Left lung (tissue), 14 donors: ENCODE results near the gene COL25A1. TPM values are rescaled to one million over a fixed set of nuclear protein-coding genes. Genes with fewer than 3 reads are reported as not detected.

Experiments
- ATAC-seq: fragments of 200-7000 bp; cut with Tn5 transposase; one replicate; pipeline ENCODE4 v1.9.1; 2020; ENCODE audit warnings: moderate library complexity
- DNase-seq, 4 donors: peaks; one replicate each; pipeline ENCODE4 v3.0.0-alpha.2; 2013 to 2020
- H3K27ac ChIP-seq, 2 donors: fragments of 200-600 bp; sonication (generic) in 1 of 2; one replicate each; pipeline versions ENCODE4 v1.5.0 to v1.8.0; 2020 to 2021
- H3K27me3 ChIP-seq, 2 donors: fragments of 200-600 bp; sonication (generic) in 1 of 2; one replicate each; pipeline versions ENCODE4 v1.5.0 to v1.8.0; 2020 to 2021
- H3K36me3 ChIP-seq, 2 donors: fragments of 200-600 bp; sonication (generic) in 1 of 2; one replicate each; pipeline versions ENCODE4 v1.5.0 to v1.8.0; 2020 to 2021
- H3K4me1 ChIP-seq, 2 donors: fragments of 200-600 bp; one replicate each; pipeline ENCODE4 v1.8.0; 2021
- H3K4me3 ChIP-seq, 2 donors: fragments of 200-600 bp; sonication (generic) in 1 of 2; one replicate each; pipeline versions ENCODE4 v1.5.0 to v1.8.0; 2020 to 2021; ENCODE audit warnings: mild to moderate bottlenecking in 1 of 2
- H3K9me3 ChIP-seq, 2 donors: fragments of 200-600 bp; sonication (generic) in 1 of 2; one replicate each; pipeline versions ENCODE4 v1.5.0 to v1.8.0; 2020 to 2021
- CTCF ChIP-seq, 2 donors: fragments of 200-600 bp; sonication (generic) in 1 of 2; IDR thresholded peaks; one replicate each; pipeline versions ENCODE4 v1.5.0 to v1.8.0; 2021; ENCODE audit warnings: antibody characterized with exemption in 2 of 2
- intact Hi-C, 2 donors: fragments of 100-400 bp; cut with DNase I; formaldehyde crosslinking; loops; one replicate each; pipeline versions ENCODE4 v1.11.2 to v1.14.2; 2022
- long read RNA-seq, 12 donors: library from polyadenylated mRNA in 2 of 12; unstranded in 2 of 12; transcript quantifications; one replicate each; pipeline ENCODE4 v2.0.0 and lab custom pipeline, GENCODE V29; 2019 to 2026
- polyA plus RNA-seq, 6 donors: library from polyadenylated mRNA; unstranded; fragments of 120-200 nt; gene quantifications; one replicate each; pipeline ENCODE4 v1.2.1, GENCODE V29; 2013; ENCODE audit not compliant: insufficient read length in 6 of 6
- total RNA-seq, 2 donors: library from RNA; stranded (reverse); fragmentation: NEBNext Ultra II Directional; extraction: Animal tissue kit (Norgen Biotek cat#: 25700); gene quantifications; one replicate each; pipeline ENCODE4 v1.2.1, GENCODE V29; 2021
- donor health status: DM: no; HTN: yes; CAD: no.
- donor health status: DM: no; HTN: no; CAD: no.

COL25A1 gene
- total RNA-seq, result under 1 TPM; 0.13 to 0.82 TPM
- polyA plus RNA-seq, result 1 to 10 TPM; 1.2 to 1.8 (median 1.4) TPM
- long read RNA-seq, donor 1, result 0 reads
- long read RNA-seq, donor 2, result 0 reads
- long read RNA-seq, donor 3, result 0 reads
- long read RNA-seq, donor 4, result 0 reads
- long read RNA-seq, donor 5, result 0 reads
- long read RNA-seq, donor 6, result 0 reads
- long read RNA-seq, donor 7, result 0 reads
- long read RNA-seq, donor 8, result 0 reads
- long read RNA-seq, donor 9, result 0 reads
- long read RNA-seq, donor 10, result 0 reads
- long read RNA-seq, donor 11, result 0 reads
- long read RNA-seq, donor 12, result 0 reads

GRCh38 chr4:109302361-109303139 is at the start of gene COL25A1:
Gene COL25A1, minus strand, starts transcription at chr4:109302658.
- H3K36me3 ChIP-seq, result no peaks in the 10 kb centered on the region
- intact Hi-C loops, result no loop called here

GRCh38 chr4:109350121-109350520 is 47.7 kb upstream of the COL25A1 start:
- peaks cover 0 to 19% of the 10 kb centered on the region in 2 donors for H3K9me3 ChIP-seq
- H3K27ac ChIP-seq, result no peak overlapping the region
- no peak for DNase-seq
- no peak for ATAC-seq
- intact Hi-C loops, result no loop called here
- no peak for TF ChIP-seq CTCF (IDR thresholded peaks at IDR 0.05)
- no peaks in the 10 kb centered on the region for H3K36me3 ChIP-seq
- no peak overlapping the region for H3K4me3 ChIP-seq
- no peaks in the 10 kb centered on the region for H3K4me1 ChIP-seq
- no peaks in the 10 kb centered on the region for H3K27me3 ChIP-seq

More at GRCh38 chr4:109302361-109303139, at the start of gene COL25A1:
- Histone ChIP-seq H3K27ac (no peak within 1 kb of the TSS), H3K9me3 (no peaks in the 10 kb centered on the region), H3K27me3 (peaks cover 33 to 83% of the 10 kb centered on the region in 2 donors), H3K4me1 (peaks cover 8 to 18% of the 10 kb centered on the region in 2 donors), H3K4me3 (peak within 1 kb of the TSS; percentile 45 to 47)
- DNase-seq, result peak; percentile 39 to 77 (median 62)
- ATAC-seq, result peak; percentile 82
- TF ChIP-seq CTCF (IDR thresholded peaks at IDR 0.05), result no peak

- no peak overlapping the region for H3K27ac ChIP-seq
- H3K36me3 ChIP-seq, result no peaks in the 10 kb centered on the region
- ATAC-seq (no peak), DNase-seq (no peak)
- intact Hi-C loops, result no loop called here
- no peak for TF ChIP-seq CTCF (IDR thresholded peaks at IDR 0.05)
- no peaks in the 10 kb centered on the region for H3K27me3 ChIP-seq
- H3K4me1 ChIP-seq, result no peaks in the 10 kb centered on the region
- no peaks in the 10 kb centered on the region for H3K9me3 ChIP-seq
- no peak overlapping the region for H3K4me3 ChIP-seq
Observed at GRCh38 chr4:109334129-109335105, 32.0 kb upstream of the COL25A1 start.

GRCh38 chr4:109332926-109333464 is 30.5 kb upstream of the COL25A1 start:
- H3K9me3 ChIP-seq, result no peaks in the 10 kb centered on the region
- ATAC-seq, result no peak
- intact Hi-C loops, result no loop called here

More at GRCh38 chr4:109332926-109333464, 30.5 kb upstream of the COL25A1 start:
- Histone ChIP-seq H3K27ac (no peak overlapping the region), H3K4me1 (no peaks in the 10 kb centered on the region), H3K36me3 (no peaks in the 10 kb centered on the region), H3K27me3 (no peaks in the 10 kb centered on the region), H3K4me3 (no peak overlapping the region)
- no peak for TF ChIP-seq CTCF (IDR thresholded peaks at IDR 0.05)
- no peak for DNase-seq
